ENCODE measurements around the gene HNRNPR. TPM values are rescaled to one million over a fixed set of nuclear protein-coding genes. Genes with fewer than 3 reads are reported as not detected.
"Not testable (repeated sequence)": the region's sequence is repeated elsewhere in the genome, so short reads cannot be mapped to it uniquely, and the experiment has no call there.

The HNRNPR gene
- total RNA-seq, 1 donor from 2014 or later = 146 TPM

- DNase-seq (ENCODE audit: low spot score) = no peak
- peaks cover 7% of the 10 kb centered on the region for H3K4me1 Mint-ChIP-seq (ENCODE audit: unreplicated experiment)
- no peak for TF ChIP-seq CTCF (IDR thresholded peaks at IDR 0.05; ENCODE audit: unreplicated experiment)
- peaks cover 9% of the 10 kb centered on the region for H3K36me3 Mint-ChIP-seq (ENCODE audit: low read depth, unreplicated experiment)
- no peak overlapping the region for H3K4me3 Mint-ChIP-seq (ENCODE audit: unreplicated experiment)
- H3K27ac Mint-ChIP-seq (ENCODE audit: unreplicated experiment) = peak overlapping the region; percentile 19
- H3K9me3 Mint-ChIP-seq (ENCODE audit: unreplicated experiment) = no peaks in the 10 kb centered on the region
- H3K27me3 Mint-ChIP-seq (ENCODE audit: unreplicated experiment) = peaks cover 1% of the 10 kb centered on the region
Observed at GRCh38 chr1:23325393-23325792, 18.7 kb downstream of the HNRNPR start.

- no peaks in the 10 kb centered on the region for H3K27me3 Mint-ChIP-seq (ENCODE audit: unreplicated experiment)
- H3K4me3 Mint-ChIP-seq (ENCODE audit: unreplicated experiment) = no peak overlapping the region
- peaks cover 7% of the 10 kb centered on the region for H3K4me1 Mint-ChIP-seq (ENCODE audit: unreplicated experiment)
- no peak for DNase-seq (ENCODE audit: low spot score)
- TF ChIP-seq CTCF (IDR thresholded peaks at IDR 0.05; ENCODE audit: unreplicated experiment) = no peak
- H3K36me3 Mint-ChIP-seq (ENCODE audit: low read depth, unreplicated experiment) = peaks cover 18% of the 10 kb centered on the region
- no peak overlapping the region for H3K27ac Mint-ChIP-seq (ENCODE audit: unreplicated experiment)
- H3K9me3 Mint-ChIP-seq (ENCODE audit: unreplicated experiment) = no peaks in the 10 kb centered on the region
Observed at GRCh38 chr1:23322770-23323169, 21.3 kb downstream of the HNRNPR start.

GRCh38 chr1:23310280-23310679 lies 33.8 kb downstream of the HNRNPR start:
- not testable (repeated sequence) for DNase-seq (ENCODE audit: low spot score); H3K9me3 Mint-ChIP-seq (ENCODE audit: unreplicated experiment); H3K4me1 Mint-ChIP-seq (ENCODE audit: unreplicated experiment); H3K27me3 Mint-ChIP-seq (ENCODE audit: unreplicated experiment)
- Mint-ChIP-seq H3K4me3 (ENCODE audit: unreplicated experiment) (peak overlapping the region; percentile 47), H3K27ac (ENCODE audit: unreplicated experiment) (peak overlapping the region; percentile 25), H3K36me3 (ENCODE audit: low read depth, unreplicated experiment) (peaks cover 11% of the 10 kb centered on the region)

- Mint-ChIP-seq H3K9me3 (ENCODE audit: unreplicated experiment) (no peaks in the 10 kb centered on the region), H3K4me3 (ENCODE audit: unreplicated experiment) (peak overlapping the region; percentile 16), H3K27ac (ENCODE audit: unreplicated experiment) (peak overlapping the region; percentile 55), H3K27me3 (ENCODE audit: unreplicated experiment) (peaks cover 6% of the 10 kb centered on the region), H3K4me1 (ENCODE audit: unreplicated experiment) (peaks cover 19% of the 10 kb centered on the region), H3K36me3 (ENCODE audit: low read depth, unreplicated experiment) (peaks cover 8% of the 10 kb centered on the region)
- no peak for DNase-seq (ENCODE audit: low spot score)
- no peak for TF ChIP-seq CTCF (IDR thresholded peaks at IDR 0.05; ENCODE audit: unreplicated experiment)
Observed at GRCh38 chr1:23304140-23304620, 39.9 kb downstream of the HNRNPR start.

GRCh38 chr1:23303524-23303923 lies 40.6 kb downstream of the HNRNPR start:
- TF ChIP-seq CTCF (IDR thresholded peaks at IDR 0.05; ENCODE audit: unreplicated experiment) = no peak
- Mint-ChIP-seq H3K36me3 (ENCODE audit: low read depth, unreplicated experiment) (peaks cover 8% of the 10 kb centered on the region), H3K4me3 (ENCODE audit: unreplicated experiment) (no peak overlapping the region), H3K9me3 (ENCODE audit: unreplicated experiment) (no peaks in the 10 kb centered on the region), H3K4me1 (ENCODE audit: unreplicated experiment) (peaks cover 19% of the 10 kb centered on the region), H3K27ac (ENCODE audit: unreplicated experiment) (peak overlapping the region; percentile 55), H3K27me3 (ENCODE audit: unreplicated experiment) (peaks cover 5% of the 10 kb centered on the region)
- no peak for DNase-seq (ENCODE audit: low spot score)

Measured in endothelial cell (in vitro differentiated cells).